Measurements from ENCODE around the gene PLPPR4.

PLPPR4 gene

DNA sequence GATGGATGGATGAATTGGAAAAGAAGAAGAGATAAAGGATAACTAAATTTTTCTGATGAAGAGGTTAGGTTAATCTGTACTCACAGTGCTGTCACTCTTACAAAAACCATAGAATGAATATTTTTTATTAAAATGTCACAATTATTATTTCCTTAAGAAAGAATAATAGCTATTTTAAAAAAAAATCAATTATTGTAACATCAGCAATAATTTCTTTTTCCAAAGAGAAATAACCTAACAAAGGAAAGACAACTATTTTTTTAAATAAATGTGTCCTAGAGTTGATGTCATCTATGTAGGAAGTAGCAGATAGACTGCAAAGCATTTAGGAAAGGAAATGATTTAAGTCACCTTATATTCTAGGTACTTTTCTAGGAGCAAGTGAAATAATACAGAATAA, 33.6 kb upstream of the PLPPR4 start:
- no peak overlapping the region for H2BK12ac ChIP-seq (ENCODE audit: low read length)
- no peaks in the 10 kb centered on the region for H3K79me1 ChIP-seq (ENCODE audit: low read length)
- H3K27me3 ChIP-seq (ENCODE audit: insufficient read depth, low read length): no peaks in the 10 kb centered on the region
- no peak overlapping the region for H3K27ac ChIP-seq (ENCODE audit: low read depth, low read length)
- no peaks in the 10 kb centered on the region for H3K9me3 ChIP-seq (ENCODE audit: insufficient read depth, low read depth, low read length)
- no peak overlapping the region for H3K4ac ChIP-seq (ENCODE audit: low read depth, low read length)
- H4K91ac ChIP-seq (ENCODE audit: low read depth, low read length): no peak overlapping the region
- H3K23ac ChIP-seq (ENCODE audit: low read length): no peak overlapping the region
- no peak overlapping the region for H3K18ac ChIP-seq (ENCODE audit: low read length)
- H3K4me3 ChIP-seq (ENCODE audit: low read depth, low read length): no peak overlapping the region
- H2AFZ ChIP-seq (ENCODE audit: insufficient read depth, low read length, poor library complexity): no peak overlapping the region
- H2AK5ac ChIP-seq (ENCODE audit: low read length): no peak overlapping the region
- no peaks in the 10 kb centered on the region for H3K36me3 ChIP-seq (ENCODE audit: control insufficient read depth in 1 of 2, insufficient read depth in 2 of 2, low read length in 2 of 2)
- no peak overlapping the region for H2BK120ac ChIP-seq (ENCODE audit: insufficient read depth, low read length, poor library complexity)
- H4K12ac ChIP-seq (ENCODE audit: low read depth, low read length): no peak overlapping the region
- no peak overlapping the region for H3K14ac ChIP-seq (ENCODE audit: low read length)
- H4K8ac ChIP-seq (ENCODE audit: low read depth, low read length): no peak overlapping the region
- H3K9ac ChIP-seq (ENCODE audit: low read length): no peak overlapping the region
- no peak for DNase-seq
- no peak overlapping the region for H2BK5ac ChIP-seq (ENCODE audit: low read depth, low read length, poor library complexity)
- H3K4me2 ChIP-seq (ENCODE audit: low read length): no peak overlapping the region
- H3K79me2 ChIP-seq (ENCODE audit: control insufficient read depth, insufficient read depth, low read length, poor library complexity): no peaks in the 10 kb centered on the region
- H3K4me1 ChIP-seq (ENCODE audit: control insufficient read depth in 1 of 2, insufficient read depth in 2 of 2, low read length in 2 of 2): peaks cover 0 to 4% of the 10 kb centered on the region in 2 experiments

DNA sequence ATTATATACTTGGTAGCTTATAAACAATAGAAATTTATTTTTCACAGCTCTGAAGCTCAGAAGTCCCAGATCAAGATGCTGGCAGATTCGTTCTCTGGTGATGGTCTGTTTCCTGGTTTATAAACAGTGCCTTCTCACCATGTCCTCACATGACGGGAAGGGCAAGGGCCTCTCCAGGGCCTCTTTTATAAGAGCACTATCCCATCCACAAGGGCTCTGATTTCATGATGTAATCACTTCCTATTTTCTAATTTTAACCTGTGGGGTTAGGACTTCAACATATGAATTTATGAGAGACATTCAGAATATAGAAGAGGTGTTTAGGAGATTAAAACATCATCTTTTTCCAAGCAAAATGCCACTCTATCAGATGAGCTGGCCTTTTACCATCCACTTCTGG, 32.1 kb upstream of the PLPPR4 start:
- Histone ChIP-seq H2BK120ac (ENCODE audit: insufficient read depth, low read length, poor library complexity) (no peak overlapping the region), H3K79me1 (ENCODE audit: low read length) (no peaks in the 10 kb centered on the region), H3K4me3 (ENCODE audit: low read depth, low read length) (no peak overlapping the region), H3K4ac (ENCODE audit: low read depth, low read length) (no peak overlapping the region), H3K36me3 (ENCODE audit: control insufficient read depth in 1 of 2, insufficient read depth in 2 of 2, low read length in 2 of 2) (no peaks in the 10 kb centered on the region), H4K91ac (ENCODE audit: low read depth, low read length) (no peak overlapping the region), H2AK5ac (ENCODE audit: low read length) (no peak overlapping the region), H3K14ac (ENCODE audit: low read length) (no peak overlapping the region), H3K4me2 (ENCODE audit: low read length) (no peak overlapping the region), H4K12ac (ENCODE audit: low read depth, low read length) (no peak overlapping the region), H4K8ac (ENCODE audit: low read depth, low read length) (no peak overlapping the region), H2AFZ (ENCODE audit: insufficient read depth, low read length, poor library complexity) (no peak overlapping the region), H3K4me1 (ENCODE audit: control insufficient read depth in 1 of 2, insufficient read depth in 2 of 2, low read length in 2 of 2) (peaks cover 0 to 4% of the 10 kb centered on the region in 2 experiments), H3K27me3 (ENCODE audit: insufficient read depth, low read length) (no peaks in the 10 kb centered on the region), H3K27ac (ENCODE audit: low read depth, low read length) (no peak overlapping the region), H2BK12ac (ENCODE audit: low read length) (no peak overlapping the region), H3K79me2 (ENCODE audit: control insufficient read depth, insufficient read depth, low read length, poor library complexity) (no peaks in the 10 kb centered on the region), H3K9ac (ENCODE audit: low read length) (no peak overlapping the region), H3K9me3 (ENCODE audit: insufficient read depth, low read depth, low read length) (no peaks in the 10 kb centered on the region), H2BK5ac (ENCODE audit: low read depth, low read length, poor library complexity) (no peak overlapping the region), H3K18ac (ENCODE audit: low read length) (no peak overlapping the region), H3K23ac (ENCODE audit: low read length) (no peak overlapping the region)
- DNase-seq: no peak
- no CpG with 5 or more reads among the region's 2 CpGs for WGBS (ENCODE audit: extremely low coverage, insufficient coverage, insufficient read length)

DNA sequence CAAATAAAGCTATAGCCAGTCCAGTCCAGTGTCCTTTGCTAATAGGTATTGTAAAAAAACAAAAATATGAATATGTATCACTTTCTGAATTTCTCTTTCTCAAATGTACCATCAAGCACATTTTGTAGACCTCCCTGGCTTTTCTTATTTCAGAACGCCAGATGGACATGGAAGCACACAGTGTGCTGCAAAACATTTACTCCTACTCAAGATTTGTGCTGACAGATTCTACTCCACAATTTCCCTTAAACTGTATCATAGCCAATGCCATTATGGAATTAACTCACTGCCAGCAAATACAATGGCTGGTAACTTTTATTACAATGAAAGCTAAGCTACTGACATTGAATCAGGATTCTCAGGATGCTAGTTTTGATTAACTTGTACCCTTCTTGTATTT, 30.8 kb upstream of the PLPPR4 start:
- Histone ChIP-seq H2AFZ (ENCODE audit: insufficient read depth, low read length, poor library complexity) (no peak overlapping the region), H3K4ac (ENCODE audit: low read depth, low read length) (no peak overlapping the region), H3K4me1 (ENCODE audit: control insufficient read depth in 1 of 2, insufficient read depth in 2 of 2, low read length in 2 of 2) (no peaks in the 10 kb centered on the region), H3K4me3 (ENCODE audit: low read depth, low read length) (no peak overlapping the region), H3K9me3 (ENCODE audit: insufficient read depth, low read depth, low read length) (no peaks in the 10 kb centered on the region), H3K79me1 (ENCODE audit: low read length) (no peaks in the 10 kb centered on the region), H3K27ac (ENCODE audit: low read depth, low read length) (no peak overlapping the region), H4K12ac (ENCODE audit: low read depth, low read length) (no peak overlapping the region), H3K36me3 (ENCODE audit: control insufficient read depth in 1 of 2, insufficient read depth in 2 of 2, low read length in 2 of 2) (no peaks in the 10 kb centered on the region), H2AK5ac (ENCODE audit: low read length) (no peak overlapping the region), H3K79me2 (ENCODE audit: control insufficient read depth, insufficient read depth, low read length, poor library complexity) (no peaks in the 10 kb centered on the region), H4K91ac (ENCODE audit: low read depth, low read length) (no peak overlapping the region), H3K27me3 (ENCODE audit: insufficient read depth, low read length) (no peaks in the 10 kb centered on the region), H3K14ac (ENCODE audit: low read length) (no peak overlapping the region), H3K4me2 (ENCODE audit: low read length) (no peak overlapping the region), H3K9ac (ENCODE audit: low read length) (no peak overlapping the region), H2BK12ac (ENCODE audit: low read length) (no peak overlapping the region), H3K18ac (ENCODE audit: low read length) (no peak overlapping the region), H3K23ac (ENCODE audit: low read length) (no peak overlapping the region), H4K8ac (ENCODE audit: low read depth, low read length) (no peak overlapping the region), H2BK5ac (ENCODE audit: low read depth, low read length, poor library complexity) (no peak overlapping the region), H2BK120ac (ENCODE audit: insufficient read depth, low read length, poor library complexity) (no peak overlapping the region)
- WGBS (ENCODE audit: extremely low coverage, insufficient coverage, insufficient read length): no CpG with 5 or more reads among the region's 1 CpG
- no peak for DNase-seq

DNA sequence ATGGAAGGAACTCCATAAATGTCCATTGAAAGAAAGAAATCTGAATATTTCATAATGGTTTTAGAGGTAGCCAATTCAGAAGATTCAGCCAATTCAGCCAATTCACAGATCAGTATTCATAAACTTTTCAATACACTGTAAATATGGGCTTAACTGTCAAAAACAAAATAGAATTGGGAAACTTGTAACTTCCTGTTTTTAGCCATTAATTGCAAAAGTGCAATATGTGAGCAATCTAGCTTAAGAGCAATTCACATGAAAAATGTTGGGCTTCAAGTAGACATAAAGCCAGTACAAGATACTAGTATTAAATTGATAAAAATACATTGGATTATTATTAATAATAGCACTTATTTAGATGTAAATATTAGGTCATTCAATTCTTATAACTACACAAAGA, 27.5 kb upstream of the PLPPR4 start:
- no peak for DNase-seq
- H3K4me1 ChIP-seq (ENCODE audit: control insufficient read depth in 1 of 2, insufficient read depth in 2 of 2, low read length in 2 of 2): no peaks in the 10 kb centered on the region
- H3K4me3 ChIP-seq (ENCODE audit: low read depth, low read length): no peak overlapping the region
- H3K79me1 ChIP-seq (ENCODE audit: low read length): no peaks in the 10 kb centered on the region
- H3K36me3 ChIP-seq (ENCODE audit: control insufficient read depth in 1 of 2, insufficient read depth in 2 of 2, low read length in 2 of 2): no peaks in the 10 kb centered on the region
- no peak overlapping the region for H3K27ac ChIP-seq (ENCODE audit: low read depth, low read length)
- no peak overlapping the region for H2BK120ac ChIP-seq (ENCODE audit: insufficient read depth, low read length, poor library complexity)
- no peak overlapping the region for H3K4ac ChIP-seq (ENCODE audit: low read depth, low read length)
- no peak overlapping the region for H2BK12ac ChIP-seq (ENCODE audit: low read length)
- H3K79me2 ChIP-seq (ENCODE audit: control insufficient read depth, insufficient read depth, low read length, poor library complexity): no peaks in the 10 kb centered on the region
- H3K18ac ChIP-seq (ENCODE audit: low read length): no peak overlapping the region
- H3K9ac ChIP-seq (ENCODE audit: low read length): no peak overlapping the region
- no peak overlapping the region for H3K23ac ChIP-seq (ENCODE audit: low read length)
- no peak overlapping the region for H3K14ac ChIP-seq (ENCODE audit: low read length)
- H4K12ac ChIP-seq (ENCODE audit: low read depth, low read length): no peak overlapping the region
- no peaks in the 10 kb centered on the region for H3K27me3 ChIP-seq (ENCODE audit: insufficient read depth, low read length)
- no peaks in the 10 kb centered on the region for H3K9me3 ChIP-seq (ENCODE audit: insufficient read depth, low read depth, low read length)
- H2BK5ac ChIP-seq (ENCODE audit: low read depth, low read length, poor library complexity): no peak overlapping the region
- H4K8ac ChIP-seq (ENCODE audit: low read depth, low read length): no peak overlapping the region
- H3K4me2 ChIP-seq (ENCODE audit: low read length): no peak overlapping the region
- H4K91ac ChIP-seq (ENCODE audit: low read depth, low read length): no peak overlapping the region
- no peak overlapping the region for H2AFZ ChIP-seq (ENCODE audit: insufficient read depth, low read length, poor library complexity)
- H2AK5ac ChIP-seq (ENCODE audit: low read length): no peak overlapping the region

DNA sequence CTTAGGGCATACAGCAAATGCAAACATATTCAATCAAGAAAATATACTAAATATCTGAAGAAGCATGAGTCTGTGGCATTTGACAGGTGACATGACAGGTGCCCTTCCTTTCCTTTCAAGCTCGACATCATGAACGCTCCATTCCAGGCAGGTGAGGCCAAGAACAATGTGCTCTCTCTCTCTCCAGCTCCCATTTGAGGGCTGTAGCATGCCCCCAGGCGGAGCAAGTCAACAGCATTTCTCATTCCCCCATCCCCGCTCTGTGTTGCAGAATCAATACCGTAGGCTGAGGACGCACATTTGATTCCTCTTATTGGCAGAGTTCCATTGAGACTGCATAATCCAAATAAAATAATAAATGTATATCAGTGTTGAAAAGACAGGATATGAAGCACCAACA, 24.6 kb upstream of the PLPPR4 start:
- no peak overlapping the region for H3K4ac ChIP-seq (ENCODE audit: low read depth, low read length)
- H3K27ac ChIP-seq (ENCODE audit: low read depth, low read length): no peak overlapping the region
- no peak overlapping the region for H4K8ac ChIP-seq (ENCODE audit: low read depth, low read length)
- no peak overlapping the region for H3K14ac ChIP-seq (ENCODE audit: low read length)
- no peak overlapping the region for H2AK5ac ChIP-seq (ENCODE audit: low read length)
- no peak overlapping the region for H3K4me2 ChIP-seq (ENCODE audit: low read length)
- no peak overlapping the region for H2BK12ac ChIP-seq (ENCODE audit: low read length)
- H3K4me3 ChIP-seq (ENCODE audit: low read depth, low read length): no peak overlapping the region
- no peaks in the 10 kb centered on the region for H3K4me1 ChIP-seq (ENCODE audit: control insufficient read depth in 1 of 2, insufficient read depth in 2 of 2, low read length in 2 of 2)
- no peaks in the 10 kb centered on the region for H3K27me3 ChIP-seq (ENCODE audit: insufficient read depth, low read length)
- H2BK5ac ChIP-seq (ENCODE audit: low read depth, low read length, poor library complexity): no peak overlapping the region
- H4K91ac ChIP-seq (ENCODE audit: low read depth, low read length): no peak overlapping the region
- H3K18ac ChIP-seq (ENCODE audit: low read length): no peak overlapping the region
- no peak overlapping the region for H3K9ac ChIP-seq (ENCODE audit: low read length)
- H3K23ac ChIP-seq (ENCODE audit: low read length): no peak overlapping the region
- H3K79me1 ChIP-seq (ENCODE audit: low read length): no peaks in the 10 kb centered on the region
- H3K9me3 ChIP-seq (ENCODE audit: insufficient read depth, low read depth, low read length): no peaks in the 10 kb centered on the region
- no peak overlapping the region for H4K12ac ChIP-seq (ENCODE audit: low read depth, low read length)
- H3K36me3 ChIP-seq (ENCODE audit: control insufficient read depth in 1 of 2, insufficient read depth in 2 of 2, low read length in 2 of 2): no peaks in the 10 kb centered on the region
- DNase-seq: no peak
- H2BK120ac ChIP-seq (ENCODE audit: insufficient read depth, low read length, poor library complexity): no peak overlapping the region
- WGBS (ENCODE audit: extremely low coverage, insufficient coverage, insufficient read length): no CpG with 5 or more reads among the region's 6 CpGs
- H2AFZ ChIP-seq (ENCODE audit: insufficient read depth, low read length, poor library complexity): no peak overlapping the region
- H3K79me2 ChIP-seq (ENCODE audit: control insufficient read depth, insufficient read depth, low read length, poor library complexity): no peaks in the 10 kb centered on the region

All from trophoblast cell (in vitro differentiated cells and primary cell).